H9 (cell line): ENCODE measurements around the gene HEXA. TPM values are rescaled to one million over a fixed set of nuclear protein-coding genes. Genes with fewer than 3 reads are reported as not detected.

Source experiments
- DNase-seq: peaks from one replicate; pipeline ENCODE4 v3.0.0-alpha.2; 2017
- H2AFZ ChIP-seq: one replicate; pipeline ENCODE4 v1.6.1; 2013; ENCODE audit warnings: mild to moderate bottlenecking, low read length, control low read depth, moderate library complexity
- H2AK5ac ChIP-seq: 2 replicates; pipeline ENCODE4 v1.6.1; 2013; ENCODE audit warnings: low read length, control low read depth, mixed read lengths; ENCODE audit not compliant: insufficient read length
- H2BK120ac ChIP-seq: one replicate; pipeline ENCODE4 v1.6.1; 2013; ENCODE audit warnings: low read depth, mild to moderate bottlenecking, low read length, control low read depth, inconsistent platforms; ENCODE audit not compliant: poor library complexity, severe bottlenecking
- H2BK12ac ChIP-seq: 2 replicates; pipeline ENCODE4 v1.6.1; 2013; ENCODE audit warnings: low read length, control low read depth, mixed read lengths, low read depth; ENCODE audit not compliant: insufficient read length
- H2BK15ac ChIP-seq: 2 replicates; pipeline ENCODE4 v1.6.1; 2013; ENCODE audit warnings: low read depth, low read length, control low read depth
- H2BK20ac ChIP-seq: one replicate; pipeline ENCODE4 v1.6.1; 2013; ENCODE audit warnings: low read depth, mild to moderate bottlenecking, low read length, control low read depth, inconsistent platforms; ENCODE audit not compliant: poor library complexity, severe bottlenecking
- H2BK5ac ChIP-seq: 2 replicates; pipeline ENCODE4 v1.6.1; 2013; ENCODE audit warnings: low read length, control low read depth, mixed read lengths; ENCODE audit not compliant: insufficient read length
- H3K14ac ChIP-seq: 2 replicates; pipeline ENCODE4 v1.6.1; 2013; ENCODE audit warnings: low read length, control low read depth; ENCODE audit not compliant: insufficient read depth
- H3K18ac ChIP-seq: 2 replicates; pipeline ENCODE4 v1.6.1; 2013; ENCODE audit warnings: low read depth, mild to moderate bottlenecking, mixed read lengths, low read length, control low read depth; ENCODE audit not compliant: insufficient read length
- H3K23ac ChIP-seq: 2 replicates; pipeline ENCODE4 v1.6.1; 2013; ENCODE audit warnings: low read length, control low read depth, mixed read lengths, low read depth; ENCODE audit not compliant: insufficient read length
- H3K23me2 ChIP-seq: 2 replicates; pipeline ENCODE4 v1.6.1; 2013; ENCODE audit warnings: low read depth, mild to moderate bottlenecking, mixed read lengths, low read length, control low read depth; ENCODE audit not compliant: insufficient read length, poor library complexity, severe bottlenecking
- H3K27ac ChIP-seq: 2 replicates; pipeline ENCODE4 v1.5.1; 2013; ENCODE audit warnings: low read length, control low read depth, mixed read lengths, low read depth; ENCODE audit not compliant: insufficient read length
- H3K27me3 ChIP-seq: 2 replicates; pipeline ENCODE4 v1.6.1; 2013; ENCODE audit warnings: low read length, control low read depth, inconsistent platforms; ENCODE audit not compliant: insufficient read depth
- H3K4ac ChIP-seq: 2 replicates; pipeline ENCODE4 v1.6.1; 2013; ENCODE audit warnings: low read depth, mild to moderate bottlenecking, control low read depth, inconsistent platforms, low read length, moderate library complexity
- H3K4me1 ChIP-seq: 2 replicates; pipeline ENCODE4 v1.6.1; 2013; ENCODE audit warnings: low read length, control low read depth, inconsistent platforms; ENCODE audit not compliant: insufficient read depth
- H3K4me2 ChIP-seq: 2 replicates; pipeline ENCODE4 v1.6.1; 2013; ENCODE audit warnings: low read length, control low read depth, mixed read lengths; ENCODE audit not compliant: insufficient read length, insufficient read depth
- H3K56ac ChIP-seq: 2 replicates; pipeline ENCODE4 v1.6.1; 2013; ENCODE audit warnings: low read depth, mild to moderate bottlenecking, mixed read lengths, low read length, control low read depth; ENCODE audit not compliant: insufficient read length
- H3K79me1 ChIP-seq: 2 replicates; pipeline ENCODE4 v1.6.1; 2013; ENCODE audit warnings: low read depth, mild to moderate bottlenecking, moderate library complexity, low read length, control low read depth, inconsistent platforms; ENCODE audit not compliant: insufficient read depth, poor library complexity, severe bottlenecking
- H3K79me2 ChIP-seq: 2 replicates; pipeline ENCODE4 v1.6.1; 2013; ENCODE audit warnings: low read length, control low read depth, inconsistent platforms; ENCODE audit not compliant: insufficient read depth
- H3K9ac ChIP-seq: 2 replicates; pipeline ENCODE4 v1.6.1; 2013; ENCODE audit warnings: low read length, control low read depth, mixed read lengths; ENCODE audit not compliant: insufficient read length; ENCODE audit errors: extremely low read depth
- H3K9me3 ChIP-seq: one replicate; pipeline ENCODE4 v1.6.1; 2013; ENCODE audit warnings: low read depth, low read length, inconsistent platforms; ENCODE audit not compliant: control insufficient read depth
- H3T11ph ChIP-seq: one replicate; pipeline ENCODE4 v1.6.1; 2013; ENCODE audit warnings: mild to moderate bottlenecking, low read length, control low read depth, inconsistent platforms
- H4K20me1 ChIP-seq: one replicate; pipeline ENCODE4 v1.6.1; 2013; ENCODE audit not compliant: control insufficient read depth, insufficient read length, insufficient read depth
- H4K5ac ChIP-seq: 2 replicates; pipeline ENCODE4 v1.6.1; 2013; ENCODE audit warnings: low read depth, mild to moderate bottlenecking, mixed read lengths, low read length, control low read depth; ENCODE audit not compliant: insufficient read length
- H4K8ac ChIP-seq: replicated peaks from 2 replicates; pipeline ENCODE4 v1.6.1; 2013; ENCODE audit warnings: low read length, control low read depth, mixed read lengths, low read depth; ENCODE audit not compliant: insufficient read length
- H4K91ac ChIP-seq: 2 replicates; pipeline ENCODE4 v1.6.1; 2013; ENCODE audit warnings: low read depth, mild to moderate bottlenecking, moderate library complexity, mixed read lengths, low read length, control low read depth; ENCODE audit not compliant: insufficient read length
- H3K27ac Mint-ChIP-seq, 3 experiments: 2 replicates in 2 of 3; 3 replicates in 1 of 3; pipeline ENCODE4 v1.8.0; 2020 to 2021; ENCODE audit warnings: mixed read lengths in 3 of 3, mild to moderate bottlenecking in 1 of 3, moderate library complexity in 1 of 3
- H3K27me3 Mint-ChIP-seq: 2 replicates; pipeline ENCODE4 v1.8.0; 2021; ENCODE audit warnings: low read depth, mild to moderate bottlenecking, moderate library complexity, mixed read lengths
- H3K36me3 Mint-ChIP-seq, 3 experiments: 2 replicates in 2 of 3; 3 replicates in 1 of 3; pipeline ENCODE4 v1.8.0; 2020 to 2021; ENCODE audit warnings: low read depth in 3 of 3, mixed read lengths in 3 of 3; ENCODE audit not compliant: insufficient read depth in 1 of 3
- H3K4me1 Mint-ChIP-seq, 2 experiments: 2 replicates each; pipeline ENCODE4 v1.8.0; 2020; ENCODE audit warnings: mixed read lengths in 2 of 2
- H3K4me3 Mint-ChIP-seq, 2 experiments: 2 replicates in 1 of 2; 3 replicates in 1 of 2; pipeline ENCODE4 v1.8.0; 2020 to 2021; ENCODE audit warnings: mild to moderate bottlenecking in 2 of 2, mixed read lengths in 2 of 2, moderate library complexity in 1 of 2
- H3K9me3 Mint-ChIP-seq, 2 experiments: 2 replicates in 1 of 2; 3 replicates in 1 of 2; pipeline ENCODE4 v1.8.0; 2020; ENCODE audit warnings: mild to moderate bottlenecking in 2 of 2, mixed read lengths in 2 of 2, moderate library complexity in 1 of 2
- WGBS: extraction: QIAGEN DNeasy Blood & Tissue Kit; methylation state at CpG from one replicate; pipeline ENCODE4 v1.1.7; 2013; ENCODE audit warnings: missing lambda C conversion rate, low lambda C conversion rate, mixed read lengths; ENCODE audit not compliant: insufficient read length; ENCODE audit errors: extremely low coverage; 5-methylcytosine and 5-hydroxymethylcytosine counted together
- total RNA-seq: library from RNA; stranded (reverse); gene quantifications from 2 replicates; pipeline ENCODE4 v1.2.1, GENCODE V29; 2021
- TF ChIP-seq, protein P1 (sequence below): fragments of 200-600 bp; sonication (generic); conservative IDR thresholded peaks from 3 replicates; pipeline ENCODE4 v1.8.0; 2021; ENCODE audit warnings: antibody characterized with exemption, mild to moderate bottlenecking

Gene HEXA
- total RNA-seq, 1 experiment from 2014 or later = 54.7 TPM

- Histone ChIP-seq H3K9ac (no peak overlapping the region), H3K4me1 (no peaks in the 10 kb centered on the region), H3K56ac (no peak overlapping the region), H2BK5ac (no peak overlapping the region), H2BK20ac (no peak overlapping the region), H2AK5ac (no peak overlapping the region), H3K79me1 (no peaks in the 10 kb centered on the region), H3K23ac (no peak overlapping the region), H3K27ac (no peak overlapping the region), H2BK12ac (no peak overlapping the region), H4K91ac (no peak overlapping the region), H2AFZ (no peak overlapping the region), H2BK15ac (no peak overlapping the region), H3K27me3 (no peaks in the 10 kb centered on the region), H4K8ac (no peak overlapping the region), H3K9me3 (no peaks in the 10 kb centered on the region), H3K4ac (no peak overlapping the region), H4K5ac (no peak overlapping the region), H3K4me2 (no peak overlapping the region), H3K18ac (no peak overlapping the region), H3K23me2 (no peaks in the 10 kb centered on the region), H4K20me1 (no peaks in the 10 kb centered on the region), H3K79me2 (no peaks in the 10 kb centered on the region), H3K14ac (no peak overlapping the region), H2BK120ac (no peak overlapping the region), H3T11ph (no peak overlapping the region)
- DNase-seq = peak; percentile 85
- peak overlapping the region in 1 of 3 experiments; percentile 82; a peak in 1 of 7 replicates for H3K27ac Mint-ChIP-seq
- H3K36me3 Mint-ChIP-seq = peaks cover 5 to 20% (median 8%) of the 10 kb centered on the region in 3 experiments; a peak in 5 of 7 replicates
- no CpG with 5 or more reads among the region's 6 CpGs for WGBS
- H3K9me3 Mint-ChIP-seq = no peaks in the 10 kb centered on the region
- no peaks in the 10 kb centered on the region for H3K27me3 Mint-ChIP-seq
- peaks cover 7 to 10% of the 10 kb centered on the region in 2 experiments for H3K4me1 Mint-ChIP-seq
- no peak overlapping the region for H3K4me3 Mint-ChIP-seq
- TF ChIP-seq, protein P1, sequence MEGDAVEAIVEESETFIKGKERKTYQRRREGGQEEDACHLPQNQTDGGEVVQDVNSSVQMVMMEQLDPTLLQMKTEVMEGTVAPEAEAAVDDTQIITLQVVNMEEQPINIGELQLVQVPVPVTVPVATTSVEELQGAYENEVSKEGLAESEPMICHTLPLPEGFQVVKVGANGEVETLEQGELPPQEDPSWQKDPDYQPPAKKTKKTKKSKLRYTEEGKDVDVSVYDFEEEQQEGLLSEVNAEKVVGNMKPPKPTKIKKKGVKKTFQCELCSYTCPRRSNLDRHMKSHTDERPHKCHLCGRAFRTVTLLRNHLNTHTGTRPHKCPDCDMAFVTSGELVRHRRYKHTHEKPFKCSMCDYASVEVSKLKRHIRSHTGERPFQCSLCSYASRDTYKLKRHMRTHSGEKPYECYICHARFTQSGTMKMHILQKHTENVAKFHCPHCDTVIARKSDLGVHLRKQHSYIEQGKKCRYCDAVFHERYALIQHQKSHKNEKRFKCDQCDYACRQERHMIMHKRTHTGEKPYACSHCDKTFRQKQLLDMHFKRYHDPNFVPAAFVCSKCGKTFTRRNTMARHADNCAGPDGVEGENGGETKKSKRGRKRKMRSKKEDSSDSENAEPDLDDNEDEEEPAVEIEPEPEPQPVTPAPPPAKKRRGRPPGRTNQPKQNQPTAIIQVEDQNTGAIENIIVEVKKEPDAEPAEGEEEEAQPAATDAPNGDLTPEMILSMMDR = peak; percentile 68
Observed at GRCh38 chr15:72341361-72341760, 34.5 kb downstream of the HEXA start.
